GM18868 (cell line): ENCODE measurements around the gene THRAP3.

ENCODE experiments used
- ATAC-seq: cut with Tn5 transposase; IDR thresholded peaks from one replicate; pipeline ENCODE4 v1.9.1; 2021; ENCODE audit warnings: mild to moderate bottlenecking, moderate library complexity; ENCODE audit not compliant: unreplicated experiment

Gene THRAP3

GRCh38 chr1:36351227-36351977 is 127.2 kb downstream of the THRAP3 start:
- no peak for ATAC-seq

GRCh38 chr1:36352125-36352909 is 128.1 kb downstream of the THRAP3 start:
- no peak for ATAC-seq

- no peak for ATAC-seq
Observed at GRCh38 chr1:36352910-36353878, 129.0 kb downstream of the THRAP3 start.

GRCh38 chr1:36354486-36354885 is 130.2 kb downstream of the THRAP3 start:
- no peak for ATAC-seq
